HG03342 (cell line): ENCODE measurements around the gene THADA.

ENCODE experiments used
- ATAC-seq: cut with Tn5 transposase; IDR thresholded peaks from one replicate; pipeline ENCODE4 v1.9.1; 2021; ENCODE audit warnings: mild to moderate bottlenecking, moderate library complexity; ENCODE audit not compliant: unreplicated experiment

The THADA gene

DNA sequence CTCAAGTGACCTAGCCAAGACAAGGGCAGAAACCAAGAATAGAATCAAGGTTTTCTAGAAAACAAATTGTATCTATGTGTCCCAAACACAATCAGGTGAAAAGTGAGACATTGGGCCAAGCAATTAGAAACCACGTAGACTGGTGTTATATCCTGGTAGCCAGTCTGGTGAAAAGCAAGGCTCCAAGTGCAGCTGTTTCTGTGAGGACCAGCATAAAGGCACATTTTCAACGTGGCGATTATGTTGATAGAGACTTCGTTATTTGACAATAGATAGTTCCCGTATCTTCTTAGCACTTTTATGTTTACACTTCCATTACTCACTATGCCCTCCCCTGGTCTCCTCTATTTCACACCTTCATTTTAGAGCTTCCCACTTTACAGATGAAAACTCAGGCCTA lies 266.2 kb downstream of the THADA start:
- no peak for ATAC-seq

DNA sequence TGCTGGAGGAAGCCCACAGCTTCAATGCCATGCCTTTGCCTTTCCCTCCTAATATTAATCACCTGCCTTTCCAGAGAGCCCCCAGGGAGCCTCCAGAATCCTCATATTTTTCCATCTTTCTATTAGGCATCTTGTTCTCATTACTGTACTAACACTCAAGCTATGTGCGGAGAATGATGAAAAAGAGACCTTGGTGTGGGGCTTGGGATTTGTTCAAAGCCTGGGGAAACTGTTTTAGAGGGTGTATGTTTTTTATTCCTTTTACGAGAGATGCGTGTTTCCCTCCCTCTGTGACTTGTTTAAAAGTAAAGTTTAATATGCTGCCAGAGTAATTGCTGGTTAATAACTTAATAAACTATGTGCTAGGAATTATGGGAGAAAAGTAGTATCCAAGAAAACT lies 267.0 kb downstream of the THADA start:
- no peak for ATAC-seq

DNA sequence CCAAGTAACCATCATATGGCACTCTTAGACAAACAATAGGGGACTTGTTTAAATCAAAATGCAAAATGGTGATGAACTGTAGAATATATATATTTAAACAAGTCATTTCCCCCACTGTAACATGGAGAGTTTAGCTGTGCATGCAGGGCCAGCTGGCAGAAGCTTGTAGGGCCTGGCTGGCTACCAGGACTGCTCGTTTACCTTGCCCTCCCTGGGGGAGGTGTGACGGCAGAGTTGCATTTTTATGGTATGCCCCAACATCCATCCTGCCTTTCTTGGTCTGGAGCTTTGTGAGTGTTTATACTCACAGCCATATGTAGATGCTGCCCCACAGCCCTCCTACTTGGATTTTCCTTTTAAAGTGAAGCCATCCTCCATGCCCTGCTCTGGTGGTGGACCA lies 267.7 kb downstream of the THADA start:
- no peak for ATAC-seq

DNA sequence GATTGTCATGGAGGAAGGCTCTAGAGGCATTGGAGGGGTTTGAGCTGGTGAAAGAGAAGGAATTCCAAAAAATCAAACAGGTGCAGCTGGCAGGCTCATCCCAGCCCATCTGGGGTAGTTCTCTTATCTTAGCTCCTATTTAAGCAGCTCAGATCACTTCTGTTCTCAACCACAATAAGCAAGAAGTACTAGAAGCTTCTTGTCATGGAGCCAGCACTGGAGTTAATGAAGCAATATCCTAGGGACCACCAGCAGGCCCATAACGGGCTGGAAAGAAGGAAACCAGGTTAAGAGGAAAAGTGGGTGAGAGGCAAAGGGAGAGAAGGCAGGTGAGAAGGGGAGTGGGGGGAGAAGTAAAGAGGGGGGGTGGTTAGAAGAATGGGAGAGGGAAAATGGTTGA lies 268.7 kb downstream of the THADA start:
- no peak for ATAC-seq

DNA sequence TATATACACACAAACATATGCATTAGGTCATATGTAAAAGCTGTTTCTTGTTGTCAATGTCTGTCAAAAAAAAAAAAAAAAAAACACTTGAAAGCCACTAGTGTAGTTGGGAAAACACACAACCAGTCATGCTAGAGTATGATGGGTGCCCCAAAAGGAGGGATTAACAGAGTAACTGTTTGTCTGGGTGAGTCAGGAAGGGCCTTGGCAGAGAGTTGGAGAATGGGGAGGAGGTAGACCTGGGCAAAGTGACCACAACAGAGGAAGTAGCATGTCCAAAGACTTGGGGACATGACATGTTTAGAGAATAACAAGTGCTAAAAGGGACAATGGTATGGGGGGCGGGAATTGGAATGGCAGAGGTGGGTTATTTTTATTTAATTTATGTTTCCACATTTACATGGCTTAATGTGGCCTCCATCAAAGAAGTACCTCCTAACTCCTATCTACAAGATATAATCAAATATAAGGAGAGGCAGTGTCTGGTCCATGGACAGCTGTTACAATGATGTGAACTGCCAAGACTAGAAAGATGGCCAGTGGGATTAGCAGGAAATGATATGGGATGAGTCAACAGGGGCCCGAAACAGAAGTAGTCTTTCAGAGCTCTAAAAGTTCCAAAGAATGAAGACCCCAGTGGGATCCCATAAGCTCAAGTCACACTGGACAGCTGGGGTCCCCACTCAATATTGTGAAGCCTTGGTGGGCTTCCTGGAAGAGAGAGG lies 269.6 kb downstream of the THADA start:
- ATAC-seq: no peak

DNA sequence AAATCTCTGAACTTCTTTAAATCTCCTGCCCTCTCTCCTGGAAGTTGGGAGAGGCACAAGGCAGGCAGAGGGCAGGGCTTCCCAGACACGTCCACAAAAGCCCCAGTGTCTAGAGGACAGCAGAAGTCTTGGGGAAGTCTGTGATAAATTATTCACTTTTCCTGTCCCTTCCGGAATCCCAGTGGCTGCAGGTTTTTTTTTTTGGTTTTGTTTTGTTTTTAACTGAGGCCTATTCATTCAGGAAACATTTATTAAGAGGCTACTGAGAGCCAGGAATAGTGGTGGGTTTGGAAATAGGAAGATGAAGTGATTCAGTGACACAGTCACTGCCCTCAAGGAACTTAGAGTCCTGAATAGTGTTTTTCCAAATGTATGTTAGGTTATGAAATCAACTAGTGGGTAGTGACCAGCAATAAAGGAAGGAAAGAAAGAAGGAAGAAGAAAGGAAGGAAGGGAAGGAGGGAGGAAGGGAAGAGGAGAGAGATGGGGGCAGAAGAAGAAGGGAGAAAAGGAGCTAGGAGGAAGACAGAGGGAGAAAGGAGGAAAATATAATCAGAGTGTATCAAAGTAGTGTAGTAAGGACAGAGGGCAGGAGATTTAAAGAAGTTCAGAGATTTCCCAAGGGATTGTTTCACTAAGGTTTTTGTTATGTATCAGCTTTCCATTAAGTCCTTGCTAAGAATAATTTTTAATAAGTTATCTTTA lies 270.6 kb downstream of the THADA start:
- ATAC-seq: no peak

DNA sequence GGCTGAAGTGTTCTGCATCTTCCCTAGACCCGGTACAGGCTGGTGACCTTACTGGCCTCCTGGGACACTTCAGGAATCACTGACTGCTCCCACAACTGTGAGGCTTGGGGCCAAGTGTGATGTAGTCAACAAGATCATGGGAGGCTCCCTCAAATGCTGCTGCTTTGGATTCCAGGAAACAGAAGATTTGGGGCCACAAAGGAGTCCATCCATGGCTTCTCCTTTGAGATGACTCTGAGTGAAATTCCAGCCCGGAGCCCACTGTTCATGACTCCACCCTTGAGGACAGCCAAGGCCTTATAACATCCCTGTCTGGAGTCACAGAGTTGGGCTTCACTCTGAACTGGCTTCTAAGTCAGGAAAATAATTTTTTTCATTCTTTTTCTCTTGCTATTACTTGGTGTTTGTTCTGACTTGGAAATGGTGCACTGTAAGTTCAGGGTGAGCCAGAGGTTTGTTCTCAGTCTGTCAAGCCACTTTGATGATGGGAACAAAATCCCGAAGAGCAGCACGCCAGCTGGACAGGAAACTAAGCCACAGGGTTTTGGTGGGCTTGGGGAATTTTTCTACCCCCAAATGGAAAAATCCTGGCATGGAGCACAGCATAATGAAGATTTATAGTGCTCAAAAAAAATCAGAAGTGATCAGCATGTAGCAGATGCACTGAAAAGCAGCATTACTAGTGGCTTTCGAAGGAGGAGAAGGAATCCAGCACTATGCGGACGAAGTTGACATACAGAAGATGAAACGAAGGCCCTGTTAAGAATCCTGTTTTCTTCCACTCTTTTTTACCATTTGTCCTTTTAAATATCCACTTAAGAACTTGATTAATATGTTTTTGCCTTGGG lies 271.4 kb downstream of the THADA start:
- ATAC-seq: no peak

DNA sequence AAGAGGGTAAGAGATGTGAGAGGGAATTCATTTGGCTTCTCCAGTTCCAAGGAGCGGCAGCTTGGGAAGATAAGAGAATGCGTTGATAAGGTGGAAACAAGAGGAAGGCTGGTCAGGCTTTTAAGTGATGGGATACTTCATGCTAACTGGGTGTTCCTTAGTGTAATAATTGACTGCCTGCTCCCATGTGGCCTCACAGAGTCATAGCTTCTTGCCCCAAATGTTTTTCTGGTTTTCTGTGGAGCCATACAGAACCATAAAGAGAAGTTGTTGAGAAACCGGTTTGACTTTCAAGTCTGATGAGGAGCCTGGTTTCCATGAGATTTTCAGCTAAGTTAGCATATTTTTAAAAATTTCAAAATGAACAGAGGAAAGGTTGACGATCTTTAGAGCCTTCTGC lies 272.0 kb downstream of the THADA start:
- no peak for ATAC-seq

DNA sequence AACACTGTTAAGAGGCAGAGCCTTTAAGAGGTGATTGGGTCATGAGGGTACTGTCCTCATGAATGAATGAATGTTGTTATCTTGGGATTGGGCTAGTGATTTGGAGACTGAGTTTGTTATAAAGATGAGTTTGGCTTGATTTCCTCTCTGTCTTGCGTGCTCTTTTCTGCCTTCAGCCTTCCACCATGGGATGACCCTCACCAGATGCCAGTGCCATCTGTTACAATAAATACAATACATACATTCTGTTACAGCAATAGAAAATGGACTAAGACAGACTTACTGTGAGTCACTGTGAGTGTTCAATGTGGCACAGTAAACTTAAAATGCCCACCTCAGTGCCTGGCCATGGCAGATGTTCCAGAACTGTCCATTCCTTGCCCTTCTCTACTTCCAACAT lies 274.4 kb downstream of the THADA start:
- no peak for ATAC-seq

DNA sequence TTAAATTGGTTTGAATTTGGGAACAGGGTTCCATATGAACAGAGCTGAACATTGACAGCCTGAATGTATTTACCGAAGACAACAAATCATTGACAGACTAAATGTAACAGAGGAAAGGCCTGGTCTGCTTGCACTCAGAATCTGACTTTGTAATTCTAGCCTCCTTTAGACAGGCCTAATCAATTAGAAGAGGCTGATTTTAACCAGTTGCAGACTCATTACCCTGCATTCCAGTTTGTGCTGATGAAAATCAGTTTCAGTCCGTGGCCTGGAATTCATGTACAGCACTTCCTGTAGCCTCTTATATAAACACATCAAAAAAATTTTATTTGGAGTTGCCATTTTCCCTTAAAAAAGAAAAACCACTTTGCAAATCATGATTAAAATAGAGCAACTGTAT lies 276.3 kb downstream of the THADA start:
- no peak for ATAC-seq

DNA sequence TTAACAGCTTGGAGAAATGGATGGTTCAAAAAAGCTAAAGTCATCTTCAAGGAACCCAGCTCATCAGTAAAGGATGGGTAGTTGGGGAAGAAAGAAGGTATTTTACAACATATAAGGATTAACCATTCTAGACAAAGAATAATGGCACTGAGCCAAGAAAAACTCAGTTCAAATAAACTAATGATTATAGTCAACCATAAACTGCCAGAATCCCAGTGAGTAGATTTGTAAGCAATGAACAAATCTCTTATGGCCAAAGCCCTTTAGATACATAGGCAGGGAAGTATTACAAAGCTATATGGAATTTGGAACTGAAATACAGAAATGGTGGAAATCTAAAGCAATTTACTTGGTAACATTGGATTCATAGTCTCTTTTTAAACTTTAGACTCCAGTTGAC lies 277.0 kb downstream of the THADA start:
- ATAC-seq: no peak

DNA sequence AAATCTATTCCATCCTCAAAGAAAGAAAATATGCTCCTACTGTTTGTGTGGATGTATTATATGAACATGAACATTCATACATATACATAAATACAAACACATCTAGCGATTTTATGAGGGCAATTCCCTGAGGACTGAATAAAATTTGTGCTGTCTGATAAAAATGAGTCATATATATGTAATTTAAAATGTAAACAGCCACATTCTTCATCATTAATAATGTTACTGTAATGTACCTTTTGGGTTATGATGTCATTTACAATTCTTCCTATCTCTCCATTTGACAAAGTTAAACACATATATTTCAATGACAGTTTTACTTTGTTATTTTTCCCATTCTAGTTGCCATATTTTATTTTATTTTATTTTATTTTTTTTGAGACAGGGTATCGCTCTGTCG lies 278.2 kb downstream of the THADA start:
- ATAC-seq: no peak

DNA sequence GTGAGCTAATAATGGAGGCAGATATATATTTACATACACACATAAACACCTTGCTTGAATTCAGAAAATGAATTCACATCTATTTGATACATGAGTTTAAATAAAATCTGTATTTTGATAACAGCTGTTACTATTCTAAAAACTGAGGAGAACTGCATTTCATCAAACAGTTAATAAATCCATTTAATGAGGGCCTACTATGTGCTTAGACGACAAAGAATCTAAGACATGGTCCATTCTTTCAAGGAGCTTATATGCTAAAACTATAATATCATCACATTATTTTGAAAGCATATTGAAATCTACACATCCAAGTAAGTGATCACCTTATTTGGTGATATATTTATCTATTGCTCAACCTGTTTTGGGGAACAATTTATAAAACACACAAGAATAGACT lies 278.6 kb downstream of the THADA start:
- ATAC-seq: no peak

DNA sequence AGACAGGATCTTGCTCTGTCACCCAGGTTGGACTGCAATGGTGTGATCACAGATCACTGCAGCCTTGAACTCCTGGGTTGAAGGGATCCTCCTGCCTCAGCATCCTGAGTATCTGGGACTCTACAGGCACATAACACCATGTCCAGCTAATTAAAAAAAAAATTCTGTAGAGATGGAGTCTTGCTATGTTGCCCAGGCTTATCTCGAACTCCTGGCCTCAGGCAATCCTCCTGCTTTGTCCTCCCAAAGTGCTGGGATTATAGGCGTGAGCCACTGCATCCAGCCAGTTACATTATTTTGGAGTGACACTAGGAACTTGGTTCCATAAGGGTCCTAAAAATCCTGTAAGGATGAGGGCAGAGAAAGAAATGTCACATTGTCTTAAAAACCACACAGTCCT lies 280.4 kb downstream of the THADA start:
- ATAC-seq: no peak

DNA sequence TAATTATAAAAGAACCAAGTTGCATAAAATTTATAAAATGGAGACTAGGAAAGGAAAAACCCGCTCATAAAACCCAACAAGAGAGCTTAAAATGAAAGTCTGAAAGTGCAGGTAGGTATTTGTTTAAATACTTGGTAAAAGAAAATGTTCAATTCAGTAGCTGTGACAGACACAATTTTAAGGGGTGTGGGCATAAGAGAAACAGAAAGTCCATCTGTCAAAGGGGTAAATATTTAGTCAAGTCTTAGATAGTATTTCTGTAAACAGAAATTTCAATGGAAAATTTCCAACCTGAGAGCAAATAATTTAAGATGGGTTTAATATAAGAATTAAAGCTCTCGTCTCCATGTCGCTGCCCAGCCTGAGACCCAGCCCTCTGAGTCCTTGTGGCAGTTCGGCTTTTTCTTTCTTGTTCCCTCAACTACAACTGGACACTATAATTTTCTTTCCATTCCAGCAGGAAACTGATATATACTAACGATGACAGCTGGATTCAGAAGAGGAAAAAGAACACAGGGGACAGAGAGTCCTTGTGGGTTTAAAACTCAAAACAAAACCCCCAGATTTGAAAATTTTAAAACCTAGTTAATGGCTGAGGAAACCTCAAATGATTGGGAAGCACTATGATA lies 281.4 kb downstream of the THADA start:
- ATAC-seq: no peak

DNA sequence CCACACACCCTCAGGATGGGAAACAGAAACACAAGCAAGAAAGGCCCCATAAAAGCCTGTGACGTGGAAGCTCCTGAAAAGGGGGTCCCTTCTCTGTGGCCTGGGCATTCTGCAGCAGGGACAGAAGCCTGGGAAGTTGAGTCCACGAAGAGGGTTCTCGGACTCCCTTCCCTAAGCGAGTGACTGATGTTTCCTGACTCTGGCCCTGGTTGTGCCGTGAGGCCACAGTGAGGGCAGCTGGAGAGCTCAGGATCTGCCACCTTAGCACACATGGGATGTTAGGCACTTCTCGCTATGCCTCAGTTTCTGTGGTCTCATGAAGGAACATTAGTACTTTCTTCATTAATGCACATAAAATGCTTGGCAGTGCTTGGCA lies 282.2 kb downstream of the THADA start:
- ATAC-seq: no peak

DNA sequence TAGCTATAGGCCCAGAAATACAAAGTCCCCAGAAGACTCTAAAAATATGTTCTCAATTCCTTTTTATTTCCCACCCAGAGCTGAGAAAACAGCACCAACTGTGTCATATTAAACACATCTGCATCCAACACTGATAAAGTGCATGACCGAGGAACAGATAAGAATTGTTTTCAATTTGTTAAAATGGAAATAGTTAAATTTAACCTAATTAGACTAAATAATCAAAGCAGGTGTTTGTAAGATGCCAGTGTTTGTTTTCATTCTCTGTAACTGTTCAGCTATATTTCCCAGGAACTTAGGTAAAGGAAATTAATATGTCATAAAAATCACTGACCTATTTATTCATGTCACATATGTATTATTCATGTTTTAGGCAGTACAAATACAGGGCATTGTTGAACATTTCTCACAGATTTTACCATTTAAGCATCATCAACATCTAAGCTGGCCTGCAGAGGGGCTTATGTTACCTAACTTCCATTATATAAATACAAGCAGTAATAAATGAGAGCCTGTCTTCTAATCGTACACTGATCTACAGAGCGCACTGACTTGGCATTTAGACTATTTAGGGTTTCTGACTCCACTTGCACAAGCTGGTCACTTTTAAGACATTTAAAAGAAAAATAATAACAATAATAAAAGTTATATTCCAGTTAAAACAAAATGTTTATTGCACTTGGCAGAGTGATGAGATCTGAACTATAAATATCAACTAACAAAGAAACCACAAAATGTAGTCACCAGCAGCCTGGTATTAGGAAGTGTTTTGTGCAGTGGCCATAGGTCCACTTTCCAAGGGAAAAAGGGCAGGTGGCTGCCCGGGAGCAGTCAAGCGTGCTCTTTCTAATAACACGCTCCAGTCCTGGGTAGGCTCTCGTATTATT lies 282.8 kb downstream of the THADA start:
- ATAC-seq: no peak

DNA sequence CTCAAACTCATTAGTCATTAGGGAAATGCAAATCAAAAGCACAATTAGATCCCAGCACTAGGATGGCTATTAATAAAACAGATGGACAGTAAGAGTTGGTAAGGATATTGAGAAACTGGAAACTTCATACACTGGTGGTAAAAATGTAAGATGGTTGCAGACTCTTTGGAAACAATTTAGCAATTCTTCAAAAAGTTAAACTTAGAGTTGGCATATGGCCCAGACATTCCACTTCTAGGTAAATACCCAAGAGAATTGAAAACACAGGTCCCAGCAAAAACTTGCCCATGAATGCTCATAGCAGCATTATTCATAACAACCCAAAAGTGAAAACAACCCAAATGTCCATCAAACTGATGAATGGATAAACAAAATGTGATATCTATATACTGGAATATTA lies 284.6 kb downstream of the THADA start:
- ATAC-seq: no peak

DNA sequence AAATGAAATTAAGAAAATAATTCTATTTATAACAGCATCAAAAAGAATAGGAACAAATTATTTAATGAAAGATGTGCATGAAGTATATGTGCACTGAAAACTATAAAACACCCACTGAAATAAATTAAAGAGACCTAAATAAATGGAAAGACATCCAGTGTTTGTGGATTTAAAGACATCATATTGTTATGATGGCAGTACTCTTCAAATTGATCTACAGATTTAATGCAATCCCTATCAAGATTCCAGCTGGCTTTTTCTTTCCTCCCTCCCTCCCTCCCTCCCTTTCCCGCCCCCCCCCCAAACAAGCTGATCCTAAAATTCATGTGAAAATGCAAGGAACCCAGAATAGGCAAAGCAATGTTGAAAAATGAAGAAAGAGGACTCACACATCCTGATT lies 285.9 kb downstream of the THADA start:
- no peak for ATAC-seq

DNA sequence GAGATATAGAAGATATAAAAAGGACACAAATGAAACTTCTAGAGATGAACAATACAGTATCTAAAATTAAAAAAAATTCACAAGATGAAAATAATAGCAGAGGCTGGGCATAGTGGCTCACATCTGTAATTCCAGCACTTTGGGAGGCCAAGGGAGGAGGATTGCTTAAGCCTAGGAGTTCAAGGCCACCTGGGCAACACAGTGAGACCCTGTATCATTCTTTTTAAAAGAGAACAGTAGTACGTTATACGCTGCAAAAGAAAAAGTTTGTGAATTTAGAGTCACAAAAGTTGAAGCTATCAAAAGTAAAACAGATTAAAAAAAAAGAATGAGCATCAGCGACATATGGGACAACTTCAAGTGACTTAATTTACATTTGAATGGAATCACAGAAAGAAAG lies 287.9 kb downstream of the THADA start:
- ATAC-seq: no peak

DNA sequence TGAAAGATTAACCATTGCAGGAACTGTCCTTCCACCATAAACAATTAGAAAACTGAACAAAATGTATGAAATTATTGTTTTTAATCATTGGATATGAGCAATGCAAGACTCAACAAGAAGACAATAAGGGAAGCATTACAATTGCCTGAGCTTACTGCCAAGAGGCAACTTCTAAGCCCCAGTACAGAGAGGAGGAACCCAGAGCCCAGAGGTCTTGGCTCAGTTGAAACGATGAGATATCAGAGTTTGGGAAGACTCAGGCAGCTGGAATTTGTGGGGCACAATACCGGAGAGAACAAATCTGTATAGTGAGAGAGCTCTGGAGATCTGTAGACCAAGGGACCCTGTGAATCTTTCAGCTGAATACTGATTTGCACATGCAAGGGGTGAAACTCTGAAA lies 288.8 kb downstream of the THADA start:
- ATAC-seq: no peak
